ENCODE measurements around the gene SRCAP. TPM values are rescaled to one million over a fixed set of nuclear protein-coding genes. Genes with fewer than 3 reads are reported as not detected.

Gene SRCAP
- total RNA-seq, 4 donors from 2014 or later: 43.8 to 135 (median 71.3) TPM

- no peak overlapping the region for H3K4me3 ChIP-seq
- H3K4me1 ChIP-seq: peaks cover 6 to 15% (median 12%) of the 10 kb centered on the region in 4 donors
- peaks cover 0 to 83% (median 37%) of the 10 kb centered on the region in 4 donors for H3K36me3 ChIP-seq
- intact Hi-C loops (cut with DNase I; ENCODE audit: low total_unique reads): loop anchor here (10.0 kb wide), 1 partner anchor 61 kb away; the partner anchor contains the start of genes CFAP119 and RNF40
- in situ Hi-C loops (cut with MboI; ENCODE audit: low pct_ligation_motif_present in 1 of 4, low pct_unique_long_range_greater_than_20kb in 1 of 4, low sequenced_read_pairs in 3 of 4): no loop called here
- H3K27me3 ChIP-seq: no peaks in the 10 kb centered on the region
- H3K9me3 ChIP-seq: no peaks in the 10 kb centered on the region
- DNase-seq: no peak
- no peak overlapping the region for H3K27ac ChIP-seq
- 94 to 100% methylated on average over 4 to 10 of the region's 10 CpGs for WGBS, 2 donors (ENCODE audit: low coverage in 1 of 2)
- TF ChIP-seq, protein P1, sequence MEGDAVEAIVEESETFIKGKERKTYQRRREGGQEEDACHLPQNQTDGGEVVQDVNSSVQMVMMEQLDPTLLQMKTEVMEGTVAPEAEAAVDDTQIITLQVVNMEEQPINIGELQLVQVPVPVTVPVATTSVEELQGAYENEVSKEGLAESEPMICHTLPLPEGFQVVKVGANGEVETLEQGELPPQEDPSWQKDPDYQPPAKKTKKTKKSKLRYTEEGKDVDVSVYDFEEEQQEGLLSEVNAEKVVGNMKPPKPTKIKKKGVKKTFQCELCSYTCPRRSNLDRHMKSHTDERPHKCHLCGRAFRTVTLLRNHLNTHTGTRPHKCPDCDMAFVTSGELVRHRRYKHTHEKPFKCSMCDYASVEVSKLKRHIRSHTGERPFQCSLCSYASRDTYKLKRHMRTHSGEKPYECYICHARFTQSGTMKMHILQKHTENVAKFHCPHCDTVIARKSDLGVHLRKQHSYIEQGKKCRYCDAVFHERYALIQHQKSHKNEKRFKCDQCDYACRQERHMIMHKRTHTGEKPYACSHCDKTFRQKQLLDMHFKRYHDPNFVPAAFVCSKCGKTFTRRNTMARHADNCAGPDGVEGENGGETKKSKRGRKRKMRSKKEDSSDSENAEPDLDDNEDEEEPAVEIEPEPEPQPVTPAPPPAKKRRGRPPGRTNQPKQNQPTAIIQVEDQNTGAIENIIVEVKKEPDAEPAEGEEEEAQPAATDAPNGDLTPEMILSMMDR (IDR thresholded peaks at IDR 0.05): no peak
- TF ChIP-seq POLR2A (IDR thresholded peaks at IDR 0.05) (no peak), POLR2AphosphoS5 (IDR thresholded peaks at IDR 0.05) (no peak), EP300 (IDR thresholded peaks at IDR 0.05; ENCODE audit: low read depth) (no peak)
These were observed 5.0 kb downstream of the SRCAP start for GRCh38 chr16:30703971-30704370.

GRCh38 chr16:30706046-30706445, 7.1 kb downstream of the SRCAP start:
- TF ChIP-seq POLR2A (IDR thresholded peaks at IDR 0.05) (no peak), POLR2AphosphoS5 (IDR thresholded peaks at IDR 0.05) (no peak), EP300 (IDR thresholded peaks at IDR 0.05; ENCODE audit: low read depth) (no peak)
- TF ChIP-seq, protein P1 (IDR thresholded peaks at IDR 0.05): no peak
- Histone ChIP-seq H3K27me3 (no peaks in the 10 kb centered on the region), H3K36me3 (peaks cover 0 to 97% (median 51%) of the 10 kb centered on the region in 4 donors)

GRCh38 chr16:30710971-30711370, 12.0 kb downstream of the SRCAP start:
- peaks cover 0 to 4% (median 0%) of the 10 kb centered on the region in 4 donors for H3K4me1 ChIP-seq
- in situ Hi-C loops (cut with MboI; ENCODE audit: low pct_ligation_motif_present in 1 of 4, low pct_unique_long_range_greater_than_20kb in 1 of 4, low sequenced_read_pairs in 3 of 4): no loop called here
- no peak overlapping the region for H3K4me3 ChIP-seq
- H3K27ac ChIP-seq: no peak overlapping the region
- no peaks in the 10 kb centered on the region for H3K27me3 ChIP-seq
- H3K9me3 ChIP-seq: no peaks in the 10 kb centered on the region
- peaks cover 0 to 97% (median 55%) of the 10 kb centered on the region in 4 donors for H3K36me3 ChIP-seq
- TF ChIP-seq, protein P1 (IDR thresholded peaks at IDR 0.05): no peak
- TF ChIP-seq POLR2AphosphoS5 (IDR thresholded peaks at IDR 0.05) (no peak), POLR2A (IDR thresholded peaks at IDR 0.05) (no peak), EP300 (IDR thresholded peaks at IDR 0.05; ENCODE audit: low read depth) (no peak)
- WGBS, 2 donors (ENCODE audit: low coverage in 1 of 2): 96 to 100% methylated on average over 3 to 4 of the region's 4 CpGs
- intact Hi-C loops (cut with DNase I; ENCODE audit: low total_unique reads): no loop called here
- no peak for DNase-seq

More at GRCh38 chr16:30706046-30706445, 7.1 kb downstream of the SRCAP start:
- Histone ChIP-seq H3K4me3 (no peak overlapping the region), H3K4me1 (no peaks in the 10 kb centered on the region), H3K9me3 (no peaks in the 10 kb centered on the region), H3K27ac (no peak overlapping the region)
- 94 to 100% methylated on average over 5 to 6 of the region's 6 CpGs for WGBS, 2 donors (ENCODE audit: low coverage in 1 of 2)
- in situ Hi-C loops (cut with MboI; ENCODE audit: low pct_ligation_motif_present in 1 of 4, low pct_unique_long_range_greater_than_20kb in 1 of 4, low sequenced_read_pairs in 3 of 4) (no loop called here), intact Hi-C loops (cut with DNase I; ENCODE audit: low total_unique reads) (loop anchor here (10.0 kb wide), 1 partner anchor 59 kb away; the partner anchor contains the start of genes CFAP119 and RNF40)
- no peak for DNase-seq

- intact Hi-C loops (cut with DNase I; ENCODE audit: low total_unique reads): no loop called here
- in situ Hi-C loops (cut with MboI; ENCODE audit: low pct_ligation_motif_present in 1 of 4, low pct_unique_long_range_greater_than_20kb in 1 of 4, low sequenced_read_pairs in 3 of 4): no loop called here
These were observed 12.7 kb downstream of the SRCAP start for GRCh38 chr16:30711712-30712111.

More at GRCh38 chr16:30711712-30712111, 12.7 kb downstream of the SRCAP start:
- Histone ChIP-seq H3K4me3 (no peak overlapping the region), H3K4me1 (peaks cover 0 to 4% (median 0%) of the 10 kb centered on the region in 4 donors), H3K27me3 (no peaks in the 10 kb centered on the region), H3K36me3 (peaks cover 0 to 97% (median 53%) of the 10 kb centered on the region in 4 donors), H3K9me3 (no peaks in the 10 kb centered on the region), H3K27ac (no peak overlapping the region)
- DNase-seq: no peak
- TF ChIP-seq, protein P1 (IDR thresholded peaks at IDR 0.05): no peak
- TF ChIP-seq POLR2A (IDR thresholded peaks at IDR 0.05) (no peak), POLR2AphosphoS5 (IDR thresholded peaks at IDR 0.05) (no peak), EP300 (IDR thresholded peaks at IDR 0.05; ENCODE audit: low read depth) (no peak)
- WGBS, 2 donors (ENCODE audit: low coverage in 1 of 2): 91 to 100% methylated on average over 1 of the region's 1 CpG

Measured in transverse colon (tissue), 4 donors.